ENCODE measurements around the gene LTBP3.

Gene LTBP3

DNA sequence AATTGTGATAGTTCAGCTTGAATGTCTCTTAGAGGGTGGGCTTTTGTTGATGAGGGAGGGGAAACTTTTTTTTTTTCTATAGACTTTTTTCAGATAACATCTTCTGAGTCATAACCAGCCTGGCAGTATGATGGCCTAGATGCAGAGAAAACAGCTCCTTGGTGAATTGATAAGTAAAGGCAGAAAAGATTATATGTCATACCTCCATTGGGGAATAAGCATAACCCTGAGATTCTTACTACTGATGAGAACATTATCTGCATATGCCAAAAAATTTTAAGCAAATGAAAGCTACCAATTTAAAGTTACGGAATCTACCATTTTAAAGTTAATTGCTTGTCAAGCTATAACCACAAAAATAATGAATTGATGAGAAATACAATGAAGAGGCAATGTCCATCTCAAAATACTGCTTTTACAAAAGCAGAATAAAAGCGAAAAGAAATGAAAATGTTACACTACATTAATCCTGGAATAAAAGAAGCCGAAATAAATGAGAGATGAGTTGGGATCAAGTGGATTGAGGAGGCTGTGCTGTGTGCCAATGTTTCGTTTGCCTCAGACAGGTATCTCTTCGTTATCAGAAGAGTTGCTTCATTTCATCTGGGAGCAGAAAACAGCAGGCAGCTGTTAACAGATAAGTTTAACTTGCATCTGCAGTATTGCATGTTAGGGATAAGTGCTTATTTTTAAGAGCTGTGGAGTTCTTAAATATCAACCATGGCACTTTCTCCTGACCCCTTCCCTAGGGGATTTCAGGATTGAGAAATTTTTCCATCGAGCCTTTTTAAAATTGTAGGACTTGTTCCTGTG, 55.4 kb downstream of the LTBP3 start:
- TF ChIP-seq, protein P1, sequence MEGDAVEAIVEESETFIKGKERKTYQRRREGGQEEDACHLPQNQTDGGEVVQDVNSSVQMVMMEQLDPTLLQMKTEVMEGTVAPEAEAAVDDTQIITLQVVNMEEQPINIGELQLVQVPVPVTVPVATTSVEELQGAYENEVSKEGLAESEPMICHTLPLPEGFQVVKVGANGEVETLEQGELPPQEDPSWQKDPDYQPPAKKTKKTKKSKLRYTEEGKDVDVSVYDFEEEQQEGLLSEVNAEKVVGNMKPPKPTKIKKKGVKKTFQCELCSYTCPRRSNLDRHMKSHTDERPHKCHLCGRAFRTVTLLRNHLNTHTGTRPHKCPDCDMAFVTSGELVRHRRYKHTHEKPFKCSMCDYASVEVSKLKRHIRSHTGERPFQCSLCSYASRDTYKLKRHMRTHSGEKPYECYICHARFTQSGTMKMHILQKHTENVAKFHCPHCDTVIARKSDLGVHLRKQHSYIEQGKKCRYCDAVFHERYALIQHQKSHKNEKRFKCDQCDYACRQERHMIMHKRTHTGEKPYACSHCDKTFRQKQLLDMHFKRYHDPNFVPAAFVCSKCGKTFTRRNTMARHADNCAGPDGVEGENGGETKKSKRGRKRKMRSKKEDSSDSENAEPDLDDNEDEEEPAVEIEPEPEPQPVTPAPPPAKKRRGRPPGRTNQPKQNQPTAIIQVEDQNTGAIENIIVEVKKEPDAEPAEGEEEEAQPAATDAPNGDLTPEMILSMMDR (IDR thresholded peaks at IDR 0.05; ENCODE audit: low read depth, low read length, missing control alignments) = no peak
- no peak for DNase-seq (ENCODE audit: low read depth)
- H3K4me3 ChIP-seq (ENCODE audit: low read depth, low read length) = peak overlapping the region; percentile 71

DNA sequence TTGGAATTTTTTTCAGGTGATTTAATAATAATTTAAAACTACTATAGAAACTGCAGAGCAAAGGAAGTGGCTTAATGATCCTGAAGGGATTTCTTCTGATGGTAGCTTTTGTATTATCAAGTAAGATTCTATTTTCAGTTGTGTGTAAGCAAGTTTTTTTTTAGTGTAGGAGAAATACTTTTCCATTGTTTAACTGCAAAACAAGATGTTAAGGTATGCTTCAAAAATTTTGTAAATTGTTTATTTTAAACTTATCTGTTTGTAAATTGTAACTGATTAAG, 55.9 kb downstream of the LTBP3 start:
- peak overlapping the region; percentile 71 for H3K4me3 ChIP-seq (ENCODE audit: low read depth, low read length)
- DNase-seq (ENCODE audit: low read depth) = no peak
- TF ChIP-seq, protein P1 (IDR thresholded peaks at IDR 0.05; ENCODE audit: low read depth, low read length, missing control alignments) = no peak

DNA sequence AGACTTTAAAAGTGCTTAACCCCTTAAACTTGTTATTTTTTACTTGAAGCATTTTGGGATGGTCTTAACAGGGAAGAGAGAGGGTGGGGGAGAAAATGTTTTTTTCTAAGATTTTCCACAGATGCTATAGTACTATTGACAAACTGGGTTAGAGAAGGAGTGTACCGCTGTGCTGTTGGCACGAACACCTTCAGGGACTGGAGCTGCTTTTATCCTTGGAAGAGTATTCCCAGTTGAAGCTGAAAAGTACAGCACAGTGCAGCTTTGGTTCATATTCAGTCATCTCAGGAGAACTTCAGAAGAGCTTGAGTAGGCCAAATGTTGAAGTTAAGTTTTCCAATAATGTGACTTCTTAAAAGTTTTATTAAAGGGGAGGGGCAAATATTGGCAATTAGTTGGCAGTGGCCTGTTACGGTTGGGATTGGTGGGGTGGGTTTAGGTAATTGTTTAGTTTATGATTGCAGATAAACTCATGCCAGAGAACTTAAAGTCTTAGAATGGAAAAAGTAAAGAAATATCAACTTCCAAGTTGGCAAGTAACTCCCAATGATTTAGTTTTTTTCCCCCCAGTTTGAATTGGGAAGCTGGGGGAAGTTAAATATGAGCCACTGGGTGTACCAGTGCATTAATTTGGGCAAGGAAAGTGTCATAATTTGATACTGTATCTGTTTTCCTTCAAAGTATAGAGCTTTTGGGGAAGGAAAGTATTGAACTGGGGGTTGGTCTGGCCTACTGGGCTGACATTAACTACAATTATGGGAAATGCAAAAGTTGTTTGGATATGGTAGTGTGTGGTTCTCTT, 56.5 kb downstream of the LTBP3 start:
- DNase-seq (ENCODE audit: low read depth) = no peak
- TF ChIP-seq, protein P1 (IDR thresholded peaks at IDR 0.05; ENCODE audit: low read depth, low read length, missing control alignments) = no peak
- peak overlapping the region; percentile 71 for H3K4me3 ChIP-seq (ENCODE audit: low read depth, low read length)

DNA sequence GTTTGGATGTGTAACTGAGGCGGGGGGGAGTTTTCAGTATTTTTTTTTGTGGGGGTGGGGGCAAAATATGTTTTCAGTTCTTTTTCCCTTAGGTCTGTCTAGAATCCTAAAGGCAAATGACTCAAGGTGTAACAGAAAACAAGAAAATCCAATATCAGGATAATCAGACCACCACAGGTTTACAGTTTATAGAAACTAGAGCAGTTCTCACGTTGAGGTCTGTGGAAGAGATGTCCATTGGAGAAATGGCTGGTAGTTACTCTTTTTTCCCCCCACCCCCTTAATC, 57.0 kb downstream of the LTBP3 start:
- H3K4me3 ChIP-seq (ENCODE audit: low read depth, low read length) = peak overlapping the region; percentile 71
- TF ChIP-seq, protein P1 (IDR thresholded peaks at IDR 0.05; ENCODE audit: low read depth, low read length, missing control alignments) = no peak
- DNase-seq (ENCODE audit: low read depth) = no peak

DNA sequence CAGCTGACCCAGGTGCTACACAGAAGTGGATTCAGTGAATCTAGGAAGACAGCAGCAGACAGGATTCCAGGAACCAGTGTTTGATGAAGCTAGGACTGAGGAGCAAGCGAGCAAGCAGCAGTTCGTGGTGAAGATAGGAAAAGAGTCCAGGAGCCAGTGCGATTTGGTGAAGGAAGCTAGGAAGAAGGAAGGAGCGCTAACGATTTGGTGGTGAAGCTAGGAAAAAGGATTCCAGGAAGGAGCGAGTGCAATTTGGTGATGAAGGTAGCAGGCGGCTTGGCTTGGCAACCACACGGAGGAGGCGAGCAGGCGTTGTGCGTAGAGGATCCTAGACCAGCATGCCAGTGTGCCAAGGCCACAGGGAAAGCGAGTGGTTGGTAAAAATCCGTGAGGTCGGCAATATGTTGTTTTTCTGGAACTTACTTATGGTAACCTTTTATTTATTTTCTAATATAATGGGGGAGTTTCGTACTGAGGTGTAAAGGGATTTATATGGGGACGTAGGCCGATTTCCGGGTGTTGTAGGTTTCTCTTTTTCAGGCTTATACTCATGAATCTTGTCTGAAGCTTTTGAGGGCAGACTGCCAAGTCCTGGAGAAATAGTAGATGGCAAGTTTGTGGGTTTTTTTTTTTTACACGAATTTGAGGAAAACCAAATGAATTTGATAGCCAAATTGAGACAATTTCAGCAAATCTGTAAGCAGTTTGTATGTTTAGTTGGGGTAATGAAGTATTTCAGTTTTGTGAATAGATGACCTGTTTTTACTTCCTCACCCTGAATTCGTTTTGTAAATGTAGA, 57.6 kb downstream of the LTBP3 start:
- TF ChIP-seq, protein P1 (IDR thresholded peaks at IDR 0.05; ENCODE audit: low read depth, low read length, missing control alignments) = no peak
- DNase-seq (ENCODE audit: low read depth) = no peak
- H3K4me3 ChIP-seq (ENCODE audit: low read depth, low read length) = peak overlapping the region; percentile 71

DNA sequence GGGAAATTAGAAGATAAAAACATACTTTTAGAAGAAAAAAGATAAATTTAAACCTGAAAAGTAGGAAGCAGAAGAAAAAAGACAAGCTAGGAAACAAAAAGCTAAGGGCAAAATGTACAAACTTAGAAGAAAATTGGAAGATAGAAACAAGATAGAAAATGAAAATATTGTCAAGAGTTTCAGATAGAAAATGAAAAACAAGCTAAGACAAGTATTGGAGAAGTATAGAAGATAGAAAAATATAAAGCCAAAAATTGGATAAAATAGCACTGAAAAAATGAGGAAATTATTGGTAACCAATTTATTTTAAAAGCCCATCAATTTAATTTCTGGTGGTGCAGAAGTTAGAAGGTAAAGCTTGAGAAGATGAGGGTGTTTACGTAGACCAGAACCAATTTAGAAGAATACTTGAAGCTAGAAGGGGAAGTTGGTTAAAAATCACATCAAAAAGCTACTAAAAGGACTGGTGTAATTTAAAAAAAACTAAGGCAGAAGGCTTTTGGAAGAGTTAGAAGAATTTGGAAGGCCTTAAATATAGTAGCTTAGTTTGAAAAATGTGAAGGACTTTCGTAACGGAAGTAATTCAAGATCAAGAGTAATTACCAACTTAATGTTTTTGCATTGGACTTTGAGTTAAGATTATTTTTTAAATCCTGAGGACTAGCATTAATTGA, 58.3 kb downstream of the LTBP3 start:
- DNase-seq (ENCODE audit: low read depth) = no peak
- H3K4me3 ChIP-seq (ENCODE audit: low read depth, low read length) = peak overlapping the region; percentile 71
- TF ChIP-seq, protein P1 (IDR thresholded peaks at IDR 0.05; ENCODE audit: low read depth, low read length, missing control alignments) = no peak
